HG03064 (cell line): ENCODE data around the gene MEGF10.

ENCODE experiments used
- ATAC-seq: cut with Tn5 transposase; IDR thresholded peaks from one replicate; pipeline ENCODE4 v1.9.1; 2021; ENCODE audit warnings: low read depth; ENCODE audit not compliant: unreplicated experiment

Gene MEGF10

DNA sequence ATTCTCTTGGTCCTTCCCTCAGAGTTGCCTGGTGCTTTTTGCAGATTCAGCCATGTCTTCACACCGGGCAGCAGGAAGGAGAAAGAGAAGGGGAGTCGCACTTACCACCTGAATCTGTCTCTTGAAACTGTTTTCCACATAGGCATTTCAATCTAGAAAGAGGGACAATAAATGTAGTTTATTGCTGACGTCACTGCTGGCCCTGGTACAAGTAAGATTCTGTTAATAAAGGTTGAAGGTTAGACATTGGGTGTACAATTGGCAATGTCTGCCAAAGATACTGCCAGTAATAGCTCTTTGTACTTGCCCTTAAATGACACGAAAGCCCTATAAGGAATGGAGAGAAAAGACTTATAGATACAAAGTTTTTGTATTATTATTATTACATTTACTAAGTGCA lies 72.8 kb downstream of the MEGF10 start:
- ATAC-seq = no peak

DNA sequence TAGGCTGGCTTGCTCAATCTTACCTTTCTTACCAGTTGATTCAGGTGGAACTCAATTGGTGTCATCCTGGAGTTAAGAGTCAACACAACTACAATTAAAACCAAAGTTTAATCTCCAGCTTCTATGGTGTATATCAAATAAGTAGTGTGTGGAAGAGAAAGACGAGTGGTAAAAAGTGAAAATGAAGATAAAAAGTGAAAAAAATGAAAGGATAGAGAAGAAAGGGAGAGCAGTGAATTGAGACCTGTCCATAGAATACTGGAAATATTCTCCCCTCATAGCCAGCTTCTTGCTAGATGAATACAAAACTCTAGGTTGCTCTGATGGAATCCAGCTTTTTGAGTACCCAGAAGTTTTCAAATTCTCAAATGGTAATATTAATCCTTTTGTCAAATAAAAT lies 76.4 kb downstream of the MEGF10 start:
- no peak for ATAC-seq

DNA sequence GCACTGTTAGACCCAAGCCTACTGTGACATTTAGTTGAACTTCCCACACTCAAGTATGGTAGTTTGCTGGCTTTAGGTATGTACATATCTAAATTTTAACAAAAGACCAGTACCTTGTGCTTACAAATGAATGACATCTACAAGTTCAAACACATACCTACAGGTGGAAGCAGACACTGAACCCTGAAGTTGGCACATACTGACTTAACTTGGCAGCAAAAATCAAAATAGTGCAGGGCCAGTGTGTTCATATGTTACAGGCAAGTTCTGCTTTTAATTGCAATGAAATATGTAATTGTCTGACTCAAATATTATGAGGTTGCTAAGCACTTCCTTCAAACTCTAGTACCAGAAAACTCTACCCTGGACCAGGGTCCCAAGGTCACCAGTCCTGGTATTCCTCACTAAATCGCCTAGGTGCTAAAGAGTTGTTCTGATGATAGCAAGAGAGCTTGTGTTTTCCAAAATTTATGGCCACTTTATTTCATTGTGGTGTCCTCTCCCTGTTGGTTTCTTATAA lies 77.4 kb downstream of the MEGF10 start:
- ATAC-seq = no peak

DNA sequence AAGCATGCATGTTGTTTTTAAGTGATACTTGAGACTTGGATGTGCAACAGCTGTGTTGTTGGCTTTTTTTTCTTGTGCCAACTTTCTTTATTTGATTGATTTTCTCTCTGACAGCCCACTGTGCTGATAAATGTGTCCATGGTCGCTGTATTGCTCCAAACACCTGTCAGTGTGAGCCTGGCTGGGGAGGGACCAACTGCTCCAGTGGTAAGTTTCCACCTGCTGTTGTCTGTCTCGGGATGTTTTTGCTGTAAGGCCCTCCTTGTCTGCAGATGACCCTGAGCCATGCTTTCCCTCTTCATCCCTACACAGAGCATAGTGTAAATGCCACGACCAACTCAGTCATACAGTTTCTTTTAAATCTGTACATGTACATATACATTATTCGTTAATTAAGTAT lies 79.2 kb downstream of the MEGF10 start:
- no peak for ATAC-seq

DNA sequence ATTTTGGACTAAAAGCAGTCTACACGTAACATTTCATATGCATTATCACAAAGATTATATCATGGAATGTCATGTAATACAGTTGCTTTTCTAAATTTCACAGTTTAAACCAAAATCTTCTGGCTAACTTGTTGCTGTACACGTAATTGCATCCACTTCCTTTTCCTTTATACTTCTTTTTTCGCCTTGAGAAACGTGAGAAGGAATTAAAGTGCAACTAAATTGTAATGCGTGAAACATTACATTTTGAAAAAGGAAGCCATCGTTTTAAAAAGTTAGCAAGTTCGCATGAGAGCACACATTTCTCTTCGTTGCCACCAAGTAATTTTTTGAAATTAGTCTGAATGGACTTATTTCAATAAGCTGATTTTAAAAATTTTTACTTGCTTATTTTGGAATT lies 80.0 kb downstream of the MEGF10 start:
- no peak for ATAC-seq

DNA sequence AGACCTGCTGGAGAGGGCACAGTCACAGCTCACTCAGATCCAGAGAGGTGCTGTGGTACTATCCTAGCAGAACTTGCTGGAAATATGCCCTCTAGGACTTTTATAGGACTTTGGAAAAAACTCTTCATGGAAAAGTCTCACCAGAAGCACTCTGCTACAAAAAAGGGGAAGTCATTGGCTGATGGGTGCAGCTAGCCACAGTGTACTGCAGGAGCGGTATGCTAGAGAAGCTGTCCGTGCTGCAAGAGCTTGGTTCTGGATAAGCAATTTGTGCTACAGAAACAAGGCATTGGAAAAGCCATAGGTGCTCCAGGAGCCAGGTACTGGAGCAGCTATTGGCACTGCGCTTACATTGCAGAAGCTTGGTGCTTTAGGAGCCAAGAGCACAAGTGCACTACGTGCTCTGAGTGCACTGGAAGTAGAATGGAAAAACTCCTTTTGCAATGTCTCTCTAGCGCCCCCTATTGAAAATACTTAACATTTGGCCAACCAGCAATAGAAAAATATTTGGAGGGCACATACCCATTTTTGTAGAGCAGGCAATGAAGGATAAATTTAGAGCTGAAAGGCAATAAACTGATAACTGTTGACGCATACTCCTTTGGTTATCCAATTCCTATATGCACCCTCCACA lies 83.4 kb downstream of the MEGF10 start:
- ATAC-seq = no peak

DNA sequence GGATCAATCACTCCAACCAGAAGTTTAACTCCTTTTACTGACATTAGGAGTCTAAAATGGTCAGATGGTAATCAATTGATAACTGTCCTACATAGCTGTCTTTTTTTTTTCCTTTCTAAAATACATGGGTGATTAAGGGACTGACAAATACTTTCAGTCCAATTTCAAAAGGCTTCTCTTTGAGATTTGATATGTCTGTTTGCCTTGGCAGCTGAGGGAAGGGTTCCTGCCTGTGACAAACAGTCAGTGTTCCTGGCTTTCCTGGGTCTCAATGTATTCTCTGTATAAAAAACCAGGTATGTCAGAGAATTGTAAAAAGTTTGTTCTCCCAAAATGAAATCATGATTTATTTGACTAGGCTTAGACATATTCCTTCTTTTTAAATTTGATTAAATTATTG lies 84.5 kb downstream of the MEGF10 start:
- no peak for ATAC-seq

DNA sequence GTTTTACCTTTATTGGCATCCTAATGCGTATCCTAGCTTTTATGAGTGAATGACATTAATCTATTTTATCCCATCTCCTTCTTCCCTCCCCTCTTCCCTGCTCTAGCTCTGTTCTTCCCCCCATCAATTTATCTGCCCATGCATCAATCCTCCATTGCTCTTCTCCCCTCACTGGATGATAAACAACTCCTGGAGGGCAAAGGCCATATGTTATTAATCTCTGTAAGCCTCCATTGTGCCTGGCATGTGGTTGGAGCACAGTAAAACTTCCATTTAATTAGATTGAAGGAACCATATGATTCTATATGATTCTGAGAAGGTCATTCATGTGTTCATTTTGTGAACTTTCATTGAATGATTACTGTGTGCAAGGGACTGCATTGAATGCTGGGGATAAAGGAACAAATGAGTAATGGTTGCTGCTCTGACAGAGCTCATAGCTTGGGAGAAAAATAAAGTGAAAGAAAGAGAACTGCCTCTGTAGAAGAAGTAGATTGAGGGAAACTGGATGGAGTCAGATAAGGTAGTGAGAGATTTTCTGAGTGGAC lies 85.0 kb downstream of the MEGF10 start:
- ATAC-seq = no peak

DNA sequence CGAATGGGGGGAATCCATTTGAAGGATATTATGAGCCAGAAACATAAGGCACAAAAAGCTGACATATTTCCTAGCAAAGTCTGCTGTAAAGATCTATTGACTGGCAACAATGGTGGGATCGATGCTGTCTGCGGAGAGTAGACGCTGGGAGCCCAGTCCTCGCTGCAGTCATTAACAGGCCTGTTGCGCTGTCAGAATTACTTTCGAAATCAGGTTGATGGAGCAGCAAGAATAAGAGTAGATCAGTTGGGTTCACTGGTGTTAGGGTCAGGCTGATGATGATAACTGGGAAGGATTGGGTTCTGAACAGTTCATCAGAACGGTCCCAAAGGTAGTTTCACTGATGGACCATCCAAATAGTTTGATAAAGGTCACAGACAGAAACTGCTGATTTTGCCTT lies 87.1 kb downstream of the MEGF10 start:
- no peak for ATAC-seq

DNA sequence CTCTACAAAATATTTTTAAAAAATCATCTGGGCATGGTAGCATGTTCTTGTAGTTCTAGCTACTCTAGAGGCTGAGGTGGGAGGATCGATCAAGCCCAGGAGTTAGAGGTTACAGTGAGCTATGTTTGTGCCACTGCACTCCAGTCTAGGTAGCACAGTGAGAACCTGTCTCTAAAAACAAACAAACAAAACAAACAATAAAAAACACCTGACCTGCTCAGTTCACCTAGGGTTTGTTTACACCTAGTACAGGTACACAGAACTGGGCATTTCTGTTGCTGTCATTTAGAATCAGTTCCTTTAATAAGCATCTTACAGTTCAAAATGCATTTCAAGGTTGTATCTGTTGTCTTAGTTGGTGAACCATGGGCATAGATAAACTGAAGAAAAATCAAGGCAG lies 95.3 kb downstream of the MEGF10 start:
- no peak for ATAC-seq

DNA sequence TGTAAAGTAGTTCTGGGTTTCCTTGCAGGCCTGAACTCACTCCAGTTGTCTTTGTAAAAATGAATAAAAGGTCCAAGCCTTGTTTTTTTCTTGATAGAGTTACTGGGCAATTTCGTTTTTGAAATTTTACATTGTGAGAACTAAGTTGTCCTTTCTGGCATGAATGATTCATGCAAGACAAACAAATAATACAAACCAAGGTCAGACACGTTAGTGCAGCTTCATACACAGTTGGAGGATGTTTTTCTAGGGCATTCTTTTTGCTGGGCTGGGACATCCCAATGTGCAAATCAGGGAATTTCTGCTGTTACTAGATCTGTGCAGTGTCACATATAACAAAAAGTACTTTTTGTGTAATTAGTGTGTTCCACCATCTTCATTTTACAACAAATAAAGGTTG lies 96.0 kb downstream of the MEGF10 start:
- no peak for ATAC-seq

DNA sequence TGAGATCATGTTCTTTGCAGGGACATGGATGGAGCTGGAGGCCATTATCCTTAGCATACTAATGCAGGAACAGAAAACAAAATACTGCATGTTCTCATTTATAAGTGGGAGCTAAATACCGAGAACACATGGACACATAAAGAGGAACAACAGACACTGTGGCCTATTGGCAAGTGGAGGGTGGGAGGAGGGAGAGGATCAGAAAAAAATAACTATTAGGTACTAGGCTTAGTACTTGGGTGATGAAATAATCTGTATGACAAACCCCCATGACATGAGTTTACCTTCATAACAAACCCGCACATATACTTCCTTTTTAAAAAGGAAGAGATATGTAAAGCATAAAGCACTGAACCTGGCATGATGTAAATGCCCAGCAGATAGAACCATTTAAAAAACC lies 99.0 kb downstream of the MEGF10 start:
- no peak for ATAC-seq

DNA sequence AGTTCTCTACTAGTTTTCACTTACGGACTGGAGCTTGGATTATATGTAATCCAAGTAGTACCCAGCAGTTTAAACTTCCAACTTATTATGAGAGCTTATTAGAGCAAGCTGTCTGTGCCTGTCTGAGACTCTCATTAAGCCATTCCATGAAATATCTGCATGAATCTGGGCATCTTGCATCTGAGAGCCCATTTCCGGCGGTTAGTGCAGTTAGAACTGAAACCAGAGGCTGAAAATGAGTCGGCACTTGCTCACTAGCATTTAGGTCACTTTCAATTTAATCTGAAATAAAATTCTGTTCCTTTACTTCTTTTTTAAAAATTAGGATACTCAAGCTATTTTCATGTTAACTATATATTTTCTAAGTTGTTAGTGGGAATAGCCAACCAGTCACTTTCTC lies 102.2 kb downstream of the MEGF10 start:
- ATAC-seq = no peak

DNA sequence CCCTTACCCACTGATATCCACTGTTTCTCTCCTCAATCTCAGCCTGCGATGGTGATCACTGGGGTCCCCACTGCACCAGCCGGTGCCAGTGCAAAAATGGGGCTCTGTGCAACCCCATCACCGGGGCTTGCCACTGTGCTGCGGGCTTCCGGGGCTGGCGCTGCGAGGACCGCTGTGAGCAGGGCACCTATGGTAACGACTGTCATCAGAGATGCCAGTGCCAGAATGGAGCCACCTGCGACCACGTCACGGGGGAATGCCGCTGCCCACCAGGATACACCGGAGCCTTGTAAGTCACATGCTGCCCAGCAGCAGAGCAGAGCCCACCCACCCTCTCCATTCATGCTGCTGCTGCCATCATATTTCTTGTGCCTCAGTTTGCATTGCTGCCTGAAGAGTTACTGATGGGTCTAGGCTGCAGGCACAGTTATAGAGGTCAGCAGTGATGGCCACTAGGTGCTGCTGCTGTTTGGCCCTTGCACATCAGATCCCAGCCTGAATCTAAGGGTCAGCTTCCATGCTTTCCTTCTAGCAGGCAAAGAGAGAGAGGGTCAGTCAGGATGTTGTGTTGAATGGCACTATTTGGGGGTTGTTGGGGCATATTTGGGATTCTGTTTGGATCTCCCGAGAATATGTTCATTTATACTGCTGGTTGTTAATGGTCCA lies 106.0 kb downstream of the MEGF10 start:
- no peak for ATAC-seq

DNA sequence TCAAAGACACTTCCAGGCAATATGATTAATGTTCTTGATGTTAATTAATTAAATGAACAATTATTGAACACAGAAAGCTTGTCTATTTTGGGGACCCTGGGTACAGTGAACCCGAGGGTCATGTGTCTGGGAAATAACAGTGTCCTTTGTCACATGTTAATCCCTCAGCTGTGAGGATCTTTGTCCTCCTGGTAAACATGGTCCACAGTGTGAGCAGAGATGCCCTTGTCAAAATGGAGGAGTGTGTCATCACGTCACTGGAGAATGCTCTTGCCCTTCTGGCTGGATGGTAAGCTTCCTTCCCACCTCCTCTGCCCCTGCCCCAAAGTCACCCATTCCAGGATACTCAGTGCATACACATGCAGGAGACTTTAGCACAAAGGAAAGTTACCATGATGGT lies 107.9 kb downstream of the MEGF10 start:
- ATAC-seq = no peak

DNA sequence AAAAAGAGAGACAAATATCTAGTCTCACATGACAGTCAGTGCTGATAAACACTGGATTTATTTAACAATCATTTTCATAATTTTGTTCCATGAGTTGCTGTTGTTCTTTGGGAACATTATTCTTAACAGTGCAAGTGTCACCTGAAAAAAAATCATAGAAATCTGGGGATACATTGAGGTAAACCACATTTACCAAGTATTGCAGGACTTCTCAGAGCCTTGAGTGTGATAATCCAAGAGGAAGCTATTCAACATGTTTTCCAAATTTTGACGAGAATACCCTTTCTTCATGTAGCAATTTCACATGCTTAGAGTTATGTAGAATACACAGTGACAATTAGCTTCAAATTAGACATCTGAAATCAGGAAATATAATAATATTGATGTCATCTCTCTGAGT lies 108.5 kb downstream of the MEGF10 start:
- no peak for ATAC-seq

DNA sequence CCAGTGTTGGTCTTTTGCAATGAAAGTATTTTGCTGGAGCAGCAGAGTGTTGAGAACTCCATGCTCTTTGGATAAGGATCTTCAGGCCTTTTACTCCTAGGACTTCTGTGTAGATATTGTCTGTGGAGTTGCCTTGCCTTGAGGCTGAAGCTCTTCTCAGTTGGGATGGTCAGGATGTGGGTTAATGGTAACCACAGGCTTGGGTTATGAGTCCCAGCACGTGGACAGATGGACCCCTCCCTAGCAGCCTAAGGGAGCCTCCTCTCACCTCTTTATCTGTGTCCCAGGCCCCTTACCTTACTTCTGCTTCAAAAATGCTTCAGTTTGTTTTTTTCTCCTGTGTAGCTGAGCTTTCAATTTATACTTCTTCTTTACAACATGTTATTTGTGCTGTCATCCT lies 109.9 kb downstream of the MEGF10 start:
- no peak for ATAC-seq

DNA sequence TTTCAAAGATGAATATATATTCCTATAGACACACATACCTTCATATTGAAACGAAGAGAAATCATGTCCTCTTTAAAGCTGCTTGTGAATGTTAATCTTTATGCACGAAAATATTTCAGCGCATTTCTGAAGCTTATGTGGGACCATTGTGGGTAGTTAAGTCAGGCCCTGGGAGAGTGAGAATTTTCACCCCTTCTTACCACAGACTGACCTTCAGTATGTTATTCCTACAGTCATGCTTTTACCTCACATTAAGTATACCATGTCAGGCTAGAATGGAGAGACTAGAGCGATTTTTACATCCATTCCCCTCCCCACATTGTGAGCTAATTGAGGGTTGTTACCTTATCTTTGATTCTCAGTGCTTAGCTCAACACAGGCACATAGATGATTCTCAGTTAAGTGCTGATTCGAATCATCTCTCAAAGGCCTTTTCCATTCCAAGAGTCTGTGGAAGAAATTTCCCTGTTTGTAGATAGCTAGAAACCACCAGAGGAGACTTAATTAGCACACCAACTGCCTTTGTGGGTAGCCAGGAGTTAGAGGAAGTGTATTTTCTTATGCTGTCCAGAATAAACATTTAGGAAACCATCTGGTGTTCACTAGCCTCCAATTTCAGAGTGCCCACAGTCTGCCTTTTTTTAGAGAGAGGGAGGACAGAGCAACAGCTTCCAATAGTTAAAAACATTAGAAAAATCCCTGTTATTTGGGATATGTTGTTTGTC lies 110.5 kb downstream of the MEGF10 start:
- ATAC-seq = no peak

DNA sequence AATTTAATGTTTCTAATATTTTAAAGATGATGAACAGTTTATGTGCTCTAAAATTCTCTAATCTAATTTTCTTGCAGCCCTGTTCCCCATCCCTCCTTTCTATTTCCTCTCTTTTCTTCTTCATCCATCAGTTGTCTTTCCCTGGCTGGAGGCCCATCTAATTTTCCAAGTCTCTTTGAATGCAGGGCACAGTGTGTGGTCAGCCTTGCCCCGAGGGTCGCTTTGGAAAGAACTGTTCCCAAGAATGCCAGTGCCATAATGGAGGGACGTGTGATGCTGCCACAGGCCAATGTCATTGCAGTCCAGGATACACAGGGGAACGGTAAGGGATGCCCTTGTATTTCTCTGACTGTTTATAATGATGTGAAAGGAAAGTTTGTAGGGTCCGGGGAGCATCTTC lies 111.8 kb downstream of the MEGF10 start:
- ATAC-seq = no peak

DNA sequence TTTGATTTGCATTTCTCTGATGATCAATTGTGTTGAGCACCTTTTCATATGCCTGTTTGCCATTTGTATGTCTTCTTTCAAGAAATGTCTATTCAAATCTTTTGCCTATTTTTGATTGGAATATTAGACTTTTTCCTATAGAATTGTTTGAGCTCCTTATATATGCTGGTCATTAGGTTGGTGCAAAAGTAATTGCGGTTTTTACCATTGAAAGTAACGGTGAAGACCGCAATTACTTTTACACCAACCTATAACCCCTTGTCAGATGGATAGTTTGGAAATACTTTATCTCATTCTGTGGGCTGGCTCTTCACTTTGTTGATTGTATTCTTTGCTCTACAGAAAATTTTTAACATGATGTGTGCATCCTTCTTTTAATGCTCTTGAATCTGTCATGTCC lies 113.6 kb downstream of the MEGF10 start:
- ATAC-seq = no peak

DNA sequence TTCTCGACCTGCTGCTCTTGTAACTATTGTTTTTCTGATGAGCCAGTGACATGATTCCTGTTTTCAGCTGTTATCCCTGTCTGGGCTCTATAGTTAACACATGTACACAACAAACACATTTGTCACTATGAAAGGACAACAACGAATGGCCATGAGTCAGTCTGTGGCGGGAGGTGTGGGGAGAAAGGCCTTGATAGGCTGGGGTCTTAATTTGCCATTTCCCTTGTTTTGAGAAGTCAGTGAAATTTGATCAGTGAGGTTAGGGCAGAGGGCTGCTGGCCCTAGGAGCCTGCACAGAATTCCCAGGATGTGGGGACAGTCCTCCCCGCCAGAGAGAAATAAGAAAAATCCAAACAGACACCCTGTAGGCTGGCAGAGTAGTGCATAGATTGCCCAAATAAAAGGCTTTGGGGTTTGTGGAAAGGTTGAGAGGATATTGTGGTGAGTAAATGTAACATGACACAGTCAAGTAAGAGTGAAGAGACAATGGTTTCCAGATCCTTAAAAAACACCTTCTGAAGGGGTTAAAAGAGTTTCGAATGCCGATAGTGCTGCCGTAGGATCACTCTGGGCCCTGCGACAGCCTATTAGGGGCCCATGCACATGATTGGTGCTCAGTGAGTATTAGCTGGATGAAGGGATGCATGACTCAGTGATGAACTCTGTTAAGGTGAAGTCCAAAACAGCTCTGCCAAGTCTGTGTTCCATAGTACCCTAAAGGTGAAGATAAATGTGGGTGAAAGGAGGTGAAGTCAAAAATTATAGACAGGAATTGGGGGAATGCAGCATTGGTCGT lies 115.9 kb downstream of the MEGF10 start:
- ATAC-seq = no peak
